Panc1 (cell line): ENCODE data around the gene IL20RA.

ENCODE experiments used
- POLR2AphosphoS5 ChIP-seq: IDR thresholded peaks from 2 replicates; pipeline ENCODE4 v1.6.1; 2012; ENCODE audit warnings: mild to moderate bottlenecking, low read depth, low read length, moderate library complexity
- SIN3A ChIP-seq: IDR thresholded peaks from 2 replicates; pipeline ENCODE4 v1.6.1; 2012; ENCODE audit warnings: low read depth, mild to moderate bottlenecking, low read length, moderate library complexity, borderline replicate concordance; ENCODE audit not compliant: insufficient read depth
- TCF7L2 ChIP-seq: IDR thresholded peaks from 2 replicates; pipeline ENCODE4 v1.6.1; 2011; ENCODE audit warnings: mild to moderate bottlenecking, low read depth, low read length, inconsistent platforms
- TF ChIP-seq, protein P1 (sequence below): fragments of 450-650 bp; IDR thresholded peaks from 2 replicates; pipeline ENCODE4 v1.5.1; 2017; ENCODE audit warnings: mild to moderate bottlenecking

DNA sequence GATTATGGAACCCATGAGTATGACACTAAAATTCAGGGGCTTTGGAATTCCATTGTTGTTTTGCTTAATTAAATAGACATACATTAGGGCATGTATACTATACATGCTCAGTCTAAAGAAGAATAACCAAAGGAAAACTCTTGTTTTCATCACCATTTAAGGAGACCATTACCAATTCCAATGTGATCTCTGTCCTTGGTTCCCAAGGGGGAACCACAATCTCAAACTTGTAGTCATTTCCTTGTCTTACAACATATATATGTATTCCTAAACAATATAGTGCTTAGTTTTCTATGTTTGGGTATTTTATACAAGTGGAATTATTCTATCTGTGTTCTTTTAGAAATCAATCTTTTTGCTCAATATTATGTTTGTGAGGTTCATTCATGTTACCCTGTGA is 49.2 kb downstream of the IL20RA start:
- TF ChIP-seq, protein P1, sequence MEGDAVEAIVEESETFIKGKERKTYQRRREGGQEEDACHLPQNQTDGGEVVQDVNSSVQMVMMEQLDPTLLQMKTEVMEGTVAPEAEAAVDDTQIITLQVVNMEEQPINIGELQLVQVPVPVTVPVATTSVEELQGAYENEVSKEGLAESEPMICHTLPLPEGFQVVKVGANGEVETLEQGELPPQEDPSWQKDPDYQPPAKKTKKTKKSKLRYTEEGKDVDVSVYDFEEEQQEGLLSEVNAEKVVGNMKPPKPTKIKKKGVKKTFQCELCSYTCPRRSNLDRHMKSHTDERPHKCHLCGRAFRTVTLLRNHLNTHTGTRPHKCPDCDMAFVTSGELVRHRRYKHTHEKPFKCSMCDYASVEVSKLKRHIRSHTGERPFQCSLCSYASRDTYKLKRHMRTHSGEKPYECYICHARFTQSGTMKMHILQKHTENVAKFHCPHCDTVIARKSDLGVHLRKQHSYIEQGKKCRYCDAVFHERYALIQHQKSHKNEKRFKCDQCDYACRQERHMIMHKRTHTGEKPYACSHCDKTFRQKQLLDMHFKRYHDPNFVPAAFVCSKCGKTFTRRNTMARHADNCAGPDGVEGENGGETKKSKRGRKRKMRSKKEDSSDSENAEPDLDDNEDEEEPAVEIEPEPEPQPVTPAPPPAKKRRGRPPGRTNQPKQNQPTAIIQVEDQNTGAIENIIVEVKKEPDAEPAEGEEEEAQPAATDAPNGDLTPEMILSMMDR, result no peak
- TF ChIP-seq TCF7L2, result no peak
- TF ChIP-seq POLR2AphosphoS5, result no peak
- no peak for TF ChIP-seq SIN3A
